ENCODE measurements around the gene ERGIC2.

ERGIC2 gene

GRCh38 chr12:29374012-29374411 lies 7.0 kb downstream of the ERGIC2 start:
- Histone ChIP-seq H3K9ac (ENCODE audit: insufficient read length, low read depth) (no peak overlapping the region), H3K36me3 (ENCODE audit: insufficient read depth, insufficient read length, low read length) (peaks cover 47% of the 10 kb centered on the region), H3K4me1 (ENCODE audit: insufficient read depth, insufficient read length) (no peaks in the 10 kb centered on the region), H3K4me3 (ENCODE audit: insufficient read length, low read depth) (no peak overlapping the region), H3K9me3 (ENCODE audit: insufficient read depth, low read length) (0 out of 2 replicates have a peak, but pooled peaks cover 7% of the 10 kb centered on the region), H3K27me3 (ENCODE audit: insufficient read depth, insufficient read length) (no peaks in the 10 kb centered on the region)
- DNase-seq (ENCODE audit: low read depth, low spot score), result no peak
- TF ChIP-seq ZNF274 (IDR thresholded peaks at IDR 0.05; ENCODE audit: low read depth, low read length) (no peak), SUZ12 (IDR thresholded peaks at IDR 0.05; ENCODE audit: extremely low read depth, insufficient read depth, insufficient read length) (no peak), YY1 (IDR thresholded peaks at IDR 0.05; ENCODE audit: insufficient read depth, insufficient read length) (no peak)

GRCh38 chr12:29365091-29365490 lies 15.9 kb downstream of the ERGIC2 start:
- DNase-seq (ENCODE audit: low read depth, low spot score), result no peak
- Histone ChIP-seq H3K27me3 (ENCODE audit: insufficient read depth, insufficient read length) (no peaks in the 10 kb centered on the region), H3K4me3 (ENCODE audit: insufficient read length, low read depth) (no peak overlapping the region), H3K4me1 (ENCODE audit: insufficient read depth, insufficient read length) (no peaks in the 10 kb centered on the region), H3K9me3 (ENCODE audit: insufficient read depth, low read length) (peaks cover 6% of the 10 kb centered on the region; the same call in 1 of the 2 replicates), H3K9ac (ENCODE audit: insufficient read length, low read depth) (no peak overlapping the region), H3K36me3 (ENCODE audit: insufficient read depth, insufficient read length, low read length) (peaks cover 74% of the 10 kb centered on the region)
- TF ChIP-seq YY1 (IDR thresholded peaks at IDR 0.05; ENCODE audit: insufficient read depth, insufficient read length), result no peak
- TF ChIP-seq ZNF274 (IDR thresholded peaks at IDR 0.05; ENCODE audit: low read depth, low read length), result no peak
- TF ChIP-seq SUZ12 (IDR thresholded peaks at IDR 0.05; ENCODE audit: extremely low read depth, insufficient read depth, insufficient read length), result no peak

- Histone ChIP-seq H3K4me3 (ENCODE audit: insufficient read length, low read depth) (no peak overlapping the region), H3K9ac (ENCODE audit: insufficient read length, low read depth) (no peak overlapping the region), H3K36me3 (ENCODE audit: insufficient read depth, insufficient read length, low read length) (peaks cover 72% of the 10 kb centered on the region), H3K4me1 (ENCODE audit: insufficient read depth, insufficient read length) (no peaks in the 10 kb centered on the region), H3K27me3 (ENCODE audit: insufficient read depth, insufficient read length) (no peaks in the 10 kb centered on the region), H3K9me3 (ENCODE audit: insufficient read depth, low read length) (no peaks in the 10 kb centered on the region)
- no peak for TF ChIP-seq YY1 (IDR thresholded peaks at IDR 0.05; ENCODE audit: insufficient read depth, insufficient read length)
- TF ChIP-seq ZNF274 (IDR thresholded peaks at IDR 0.05; ENCODE audit: low read depth, low read length), result no peak
- no peak for TF ChIP-seq SUZ12 (IDR thresholded peaks at IDR 0.05; ENCODE audit: extremely low read depth, insufficient read depth, insufficient read length)
- no peak for DNase-seq (ENCODE audit: low read depth, low spot score)
Observed at GRCh38 chr12:29354954-29355353, 26.0 kb downstream of the ERGIC2 start.

GRCh38 chr12:29350080-29350479 lies 30.9 kb downstream of the ERGIC2 start:
- TF ChIP-seq SUZ12 (IDR thresholded peaks at IDR 0.05; ENCODE audit: extremely low read depth, insufficient read depth, insufficient read length) (no peak), YY1 (IDR thresholded peaks at IDR 0.05; ENCODE audit: insufficient read depth, insufficient read length) (no peak), ZNF274 (IDR thresholded peaks at IDR 0.05; ENCODE audit: low read depth, low read length) (no peak)
- peaks cover 71% of the 10 kb centered on the region for H3K36me3 ChIP-seq (ENCODE audit: insufficient read depth, insufficient read length, low read length)
- no peaks in the 10 kb centered on the region for H3K27me3 ChIP-seq (ENCODE audit: insufficient read depth, insufficient read length)
- H3K4me1 ChIP-seq (ENCODE audit: insufficient read depth, insufficient read length), result no peaks in the 10 kb centered on the region
- no peak overlapping the region for H3K9ac ChIP-seq (ENCODE audit: insufficient read length, low read depth)
- no peak overlapping the region for H3K4me3 ChIP-seq (ENCODE audit: insufficient read length, low read depth)
- H3K9me3 ChIP-seq (ENCODE audit: insufficient read depth, low read length), result no peaks in the 10 kb centered on the region
- no peak for DNase-seq (ENCODE audit: low read depth, low spot score)

GRCh38 chr12:29346769-29347421 lies 34.1 kb downstream of the ERGIC2 start:
- Histone ChIP-seq H3K4me3 (ENCODE audit: insufficient read length, low read depth) (no peak overlapping the region), H3K27me3 (ENCODE audit: insufficient read depth, insufficient read length) (no peaks in the 10 kb centered on the region), H3K36me3 (ENCODE audit: insufficient read depth, insufficient read length, low read length) (peaks cover 71% of the 10 kb centered on the region), H3K9me3 (ENCODE audit: insufficient read depth, low read length) (no peaks in the 10 kb centered on the region), H3K4me1 (ENCODE audit: insufficient read depth, insufficient read length) (no peaks in the 10 kb centered on the region), H3K9ac (ENCODE audit: insufficient read length, low read depth) (no peak overlapping the region)
- TF ChIP-seq ZNF274 (IDR thresholded peaks at IDR 0.05; ENCODE audit: low read depth, low read length) (no peak), SUZ12 (IDR thresholded peaks at IDR 0.05; ENCODE audit: extremely low read depth, insufficient read depth, insufficient read length) (no peak), YY1 (IDR thresholded peaks at IDR 0.05; ENCODE audit: insufficient read depth, insufficient read length) (no peak)
- DNase-seq (ENCODE audit: low read depth, low spot score), result no peak

GRCh38 chr12:29343022-29343799 lies 37.8 kb downstream of the ERGIC2 start:
- Histone ChIP-seq H3K4me3 (ENCODE audit: insufficient read length, low read depth) (no peak overlapping the region), H3K9ac (ENCODE audit: insufficient read length, low read depth) (no peak overlapping the region), H3K27me3 (ENCODE audit: insufficient read depth, insufficient read length) (no peaks in the 10 kb centered on the region), H3K9me3 (ENCODE audit: insufficient read depth, low read length) (no peaks in the 10 kb centered on the region), H3K36me3 (ENCODE audit: insufficient read depth, insufficient read length, low read length) (peaks cover 80% of the 10 kb centered on the region), H3K4me1 (ENCODE audit: insufficient read depth, insufficient read length) (no peaks in the 10 kb centered on the region)
- DNase-seq (ENCODE audit: low read depth, low spot score), result no peak
- TF ChIP-seq ZNF274 (IDR thresholded peaks at IDR 0.05; ENCODE audit: low read depth, low read length) (no peak), YY1 (IDR thresholded peaks at IDR 0.05; ENCODE audit: insufficient read depth, insufficient read length) (no peak), SUZ12 (IDR thresholded peaks at IDR 0.05; ENCODE audit: extremely low read depth, insufficient read depth, insufficient read length) (no peak)

GRCh38 chr12:29337325-29337724 lies 43.6 kb downstream of the ERGIC2 start:
- TF ChIP-seq YY1 (IDR thresholded peaks at IDR 0.05; ENCODE audit: insufficient read depth, insufficient read length), result no peak
- no peak for TF ChIP-seq ZNF274 (IDR thresholded peaks at IDR 0.05; ENCODE audit: low read depth, low read length)
- TF ChIP-seq SUZ12 (IDR thresholded peaks at IDR 0.05; ENCODE audit: extremely low read depth, insufficient read depth, insufficient read length), result no peak
- Histone ChIP-seq H3K4me1 (ENCODE audit: insufficient read depth, insufficient read length) (no peaks in the 10 kb centered on the region), H3K36me3 (ENCODE audit: insufficient read depth, insufficient read length, low read length) (peaks cover 36% of the 10 kb centered on the region), H3K9ac (ENCODE audit: insufficient read length, low read depth) (no peak overlapping the region), H3K27me3 (ENCODE audit: insufficient read depth, insufficient read length) (no peaks in the 10 kb centered on the region), H3K9me3 (ENCODE audit: insufficient read depth, low read length) (no peaks in the 10 kb centered on the region), H3K4me3 (ENCODE audit: insufficient read length, low read depth) (no peak overlapping the region)
- no peak for DNase-seq (ENCODE audit: low read depth, low spot score)

Data from NT2/D1 (cell line).